HG03575 (cell line): ENCODE results near the gene PHAF1.
"Not testable (repeated sequence)": the region's sequence is repeated elsewhere in the genome, so short reads cannot be mapped to it uniquely, and the experiment has no call there.

Experiments
- ATAC-seq: cut with Tn5 transposase; IDR thresholded peaks from one replicate; pipeline ENCODE4 v1.9.1; 2021; ENCODE audit not compliant: unreplicated experiment, insufficient number of reproducible peaks, low FRiP score; ENCODE audit errors: extremely low read depth

The PHAF1 gene

DNA sequence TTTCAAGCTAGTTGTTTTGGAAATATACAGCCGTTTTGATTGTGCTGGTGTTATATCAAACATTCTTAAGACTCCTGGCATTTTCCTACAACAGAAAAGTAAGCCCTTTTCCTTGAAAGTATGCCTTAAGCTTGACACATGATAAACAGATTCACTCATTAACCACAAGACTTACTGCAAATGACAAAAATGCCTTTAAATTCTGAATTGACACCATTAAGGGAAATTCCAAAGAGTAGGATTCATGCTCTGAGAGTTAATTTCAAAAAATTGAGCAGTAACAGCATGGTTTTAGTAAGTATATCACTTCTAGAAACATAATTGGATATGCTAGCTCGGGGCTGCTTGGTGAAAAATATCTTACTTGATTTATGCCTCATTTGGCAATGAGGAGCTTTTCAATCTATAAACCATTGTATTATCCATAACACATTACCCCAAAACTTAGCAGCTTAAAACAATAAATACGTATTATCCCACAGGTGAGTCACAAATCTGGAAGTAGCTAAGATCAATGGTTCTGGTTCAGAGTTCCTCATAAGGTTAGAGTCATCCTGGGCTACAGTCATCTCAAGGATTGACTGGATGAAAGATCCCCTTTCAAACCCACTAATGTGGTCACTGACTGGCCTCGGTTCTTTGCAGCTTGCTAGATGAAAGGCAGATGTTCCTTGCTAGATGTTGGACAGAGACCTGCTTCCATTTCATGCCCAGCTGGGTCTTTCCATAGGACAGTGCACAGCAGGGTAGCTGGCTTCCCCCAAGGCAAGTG lies 8.2 kb upstream of the PHAF1 start:
- no peak for ATAC-seq

DNA sequence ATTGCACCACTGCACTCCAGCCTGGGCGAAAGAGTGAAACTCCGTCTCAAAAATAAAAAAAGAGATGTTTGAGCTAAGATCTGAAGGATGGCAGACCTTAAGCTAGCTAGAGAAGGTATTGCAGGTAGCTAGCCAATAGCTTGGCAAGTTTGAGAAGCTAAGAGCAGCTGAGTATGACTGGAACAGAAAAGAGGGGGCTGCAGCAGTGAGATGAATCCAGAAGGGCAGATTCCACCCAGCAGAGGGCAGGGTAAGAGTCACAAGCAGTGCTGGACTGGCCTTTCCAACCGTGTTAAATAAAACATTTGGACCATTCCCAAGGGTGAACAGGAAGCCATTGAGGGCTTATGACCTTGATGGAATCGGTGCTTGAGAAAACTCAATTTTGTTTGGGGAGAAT lies 5.7 kb upstream of the PHAF1 start:
- ATAC-seq, result no peak

DNA sequence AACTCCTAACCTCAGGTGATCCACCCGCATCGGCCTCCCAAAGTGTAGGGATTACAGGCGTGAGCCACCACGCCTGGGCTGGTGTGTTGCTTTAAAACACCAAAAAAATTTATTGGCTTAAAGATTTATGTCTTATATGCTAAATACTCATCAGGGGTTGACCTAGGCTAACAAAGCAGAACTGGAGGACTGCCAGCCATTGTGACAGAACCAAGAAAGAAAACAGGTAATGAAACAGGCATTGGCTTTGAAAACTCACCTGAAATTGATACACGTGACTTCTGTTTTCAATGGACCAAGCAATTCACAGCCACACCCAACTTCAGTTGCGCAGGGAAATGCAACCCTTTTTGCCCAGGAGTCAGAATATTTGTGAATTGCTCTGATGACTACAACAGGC lies 4.9 kb upstream of the PHAF1 start:
- ATAC-seq, result no peak

DNA sequence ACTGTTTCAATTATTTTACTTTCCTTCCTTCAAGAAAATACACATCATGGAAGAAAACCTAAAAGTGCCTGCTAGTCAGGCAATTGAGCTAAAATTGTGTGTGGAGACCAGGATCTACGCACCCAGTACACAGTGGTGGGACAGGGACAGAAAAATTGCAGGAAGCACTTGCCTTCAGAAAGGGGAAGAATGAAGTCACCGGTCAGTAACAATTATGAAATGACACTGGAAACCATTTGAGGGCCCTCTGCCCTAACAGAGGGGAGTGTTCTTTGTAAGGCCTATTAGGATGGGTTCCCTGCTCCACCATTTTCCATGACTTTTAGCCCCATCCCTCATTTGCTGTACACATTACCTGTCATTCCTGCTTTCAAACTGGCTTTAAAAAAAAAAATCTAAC lies 4.5 kb upstream of the PHAF1 start:
- ATAC-seq, result no peak

DNA sequence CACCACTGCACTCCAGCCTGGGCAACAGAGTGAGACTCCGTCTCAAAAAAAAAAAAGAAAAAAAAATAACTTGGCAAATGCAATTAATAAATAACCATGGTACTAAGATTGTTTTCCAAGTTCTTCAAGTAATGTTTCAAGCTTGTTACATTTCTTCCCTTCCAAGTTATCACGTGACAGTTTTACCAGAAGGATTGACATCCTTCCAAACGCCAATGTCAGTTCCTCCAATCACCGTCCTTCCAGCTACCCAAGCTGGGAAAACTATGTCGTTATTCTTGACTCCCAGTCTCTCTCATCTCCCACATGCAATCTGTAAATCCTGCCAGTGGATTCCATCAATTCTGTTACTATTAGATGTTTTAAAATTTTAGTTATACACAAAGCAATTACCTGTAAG lies 3.9 kb upstream of the PHAF1 start:
- no peak for ATAC-seq

DNA sequence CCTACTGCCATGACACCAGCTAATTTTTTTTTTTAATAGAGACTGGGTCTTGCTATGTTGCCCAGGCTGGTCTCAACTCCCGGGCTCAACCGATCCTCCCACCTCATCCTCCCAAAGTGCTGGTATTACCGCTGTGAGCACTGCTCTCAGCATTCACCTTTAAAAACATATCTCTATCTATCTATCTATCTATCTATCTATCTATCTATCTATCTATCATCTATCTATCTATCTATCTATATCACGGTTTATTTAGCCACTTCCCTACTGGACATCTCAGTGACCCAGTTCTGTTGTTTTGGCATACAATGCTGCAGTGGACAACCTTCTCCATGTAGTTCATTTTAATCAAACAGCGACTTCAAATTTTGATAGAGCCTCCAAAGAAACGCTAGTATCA lies 1.3 kb upstream of the PHAF1 start:
- ATAC-seq, result no peak

DNA sequence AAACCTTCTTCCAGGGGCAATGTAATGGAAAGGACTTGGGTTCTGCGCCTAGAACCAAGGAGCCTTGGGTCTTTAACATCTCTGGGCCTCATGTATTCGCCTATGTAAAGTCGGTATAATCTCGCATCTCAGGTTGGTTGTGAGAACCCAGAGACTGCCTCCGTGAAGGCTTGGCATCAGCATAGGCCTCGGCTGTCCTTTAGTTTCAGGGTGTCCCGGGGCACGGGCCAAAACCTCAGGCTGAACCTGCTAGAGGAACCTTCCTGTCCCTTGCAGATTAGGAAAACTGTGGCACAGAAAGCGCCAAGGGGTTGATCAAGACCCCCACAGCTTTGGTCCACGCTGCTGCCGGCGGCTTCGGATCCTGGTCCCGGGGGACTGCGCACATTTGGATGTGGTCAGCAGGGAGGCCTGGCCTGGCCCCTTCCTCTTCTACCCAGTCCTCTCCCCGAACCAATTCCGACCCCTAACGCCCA lies 772 bp upstream of the PHAF1 start:
- ATAC-seq, result no peak

DNA sequence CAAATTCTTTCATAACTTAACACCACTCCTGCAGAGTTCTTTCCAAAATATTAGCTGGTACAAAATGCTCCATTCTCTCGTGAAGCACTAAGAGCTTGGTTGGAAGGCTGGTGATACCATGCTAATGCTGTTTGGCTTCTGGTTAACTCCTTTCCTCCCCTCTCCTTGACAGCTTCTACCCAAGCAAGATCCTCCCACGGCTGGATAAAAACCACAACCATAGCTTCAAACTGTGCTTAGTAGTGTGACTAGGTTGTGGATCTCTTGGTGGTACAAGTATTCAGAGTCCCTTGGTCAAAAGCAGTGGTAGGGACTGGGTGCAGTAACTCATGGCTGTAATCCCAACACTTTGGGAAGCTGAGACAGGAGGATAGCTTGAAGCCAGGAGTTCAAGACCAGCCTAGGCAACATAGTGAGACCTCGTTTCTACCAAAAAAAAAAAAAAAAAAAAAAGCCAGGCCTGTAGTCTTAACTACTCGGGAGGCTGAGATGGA lies 2.3 kb downstream of the PHAF1 start:
- ATAC-seq, result no peak

DNA sequence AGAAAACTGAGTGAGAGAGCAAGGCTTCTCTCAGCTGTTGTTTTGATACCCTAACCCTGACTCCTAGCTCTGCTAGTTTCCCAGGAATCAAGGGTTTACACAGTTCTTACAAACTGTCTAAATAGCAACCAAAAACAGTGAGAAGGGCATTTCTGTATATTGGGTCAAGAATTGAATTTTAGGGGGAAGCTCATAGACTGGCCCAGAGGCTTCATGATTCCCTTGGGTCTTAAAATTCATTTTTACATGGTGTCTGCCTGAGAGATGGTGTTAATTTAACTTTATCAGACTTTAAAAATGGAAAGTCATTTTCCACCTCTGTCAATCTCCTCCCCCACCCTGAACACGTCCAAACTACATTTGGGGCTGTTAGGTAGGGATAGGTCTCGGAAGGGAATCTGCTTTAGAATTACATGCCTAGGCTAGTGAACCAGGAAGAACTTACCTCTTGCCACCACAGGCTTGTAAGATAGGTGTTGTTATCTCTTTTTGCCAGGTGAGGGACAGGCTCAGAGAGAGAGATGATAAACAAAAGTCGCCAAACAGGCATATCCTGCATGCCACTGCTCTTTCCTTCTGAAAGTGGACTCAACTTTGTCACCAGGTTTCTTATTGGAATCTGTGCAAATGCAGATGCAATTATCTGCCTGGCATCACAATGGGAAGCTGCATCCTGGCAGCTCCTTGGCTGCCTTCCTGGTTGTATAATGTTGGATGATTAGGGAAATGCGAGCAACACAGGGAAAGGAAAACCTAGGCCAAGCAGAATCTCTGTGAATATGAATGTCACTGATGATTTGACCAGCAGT lies 3.1 kb downstream of the PHAF1 start:
- ATAC-seq, result no peak

DNA sequence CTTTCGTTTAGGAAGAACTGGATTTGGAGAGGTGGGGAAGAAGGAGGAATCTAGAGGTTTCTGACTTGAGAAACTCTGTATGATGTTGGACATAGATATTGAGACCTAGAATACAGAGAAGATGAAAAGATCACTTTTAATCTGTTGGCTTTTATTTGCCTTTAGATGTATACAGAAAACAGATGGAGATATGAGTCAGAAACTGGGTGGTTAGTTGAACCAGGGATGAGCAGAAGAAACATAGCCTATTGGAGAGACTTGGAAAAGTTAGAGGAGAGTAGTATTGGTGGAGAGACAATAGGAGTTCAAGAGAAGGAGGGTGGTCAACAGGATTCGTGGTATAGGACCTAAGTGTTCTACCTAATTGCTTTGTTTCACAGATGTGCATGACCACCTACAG lies 5.1 kb downstream of the PHAF1 start:
- no peak for ATAC-seq

DNA sequence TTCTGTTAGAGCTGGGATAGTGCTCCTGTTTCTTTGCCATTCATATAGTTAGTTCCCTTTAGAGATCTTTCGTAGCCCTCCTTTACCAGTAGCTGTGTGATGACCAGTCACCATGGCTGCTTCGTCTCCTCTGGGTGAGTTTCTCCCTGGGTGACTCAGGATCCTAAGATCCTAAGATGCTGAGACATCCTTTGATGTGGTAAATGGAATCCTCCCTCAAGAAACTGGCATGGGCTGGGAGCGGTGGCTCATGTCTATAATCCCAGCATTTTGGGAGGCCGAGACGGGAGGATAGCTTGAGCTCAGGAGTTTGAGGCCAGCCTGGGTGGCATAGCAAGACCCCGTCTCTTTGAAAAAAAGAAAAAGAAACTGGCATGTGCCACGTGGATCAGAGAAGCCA lies 5.9 kb downstream of the PHAF1 start:
- no peak for ATAC-seq

DNA sequence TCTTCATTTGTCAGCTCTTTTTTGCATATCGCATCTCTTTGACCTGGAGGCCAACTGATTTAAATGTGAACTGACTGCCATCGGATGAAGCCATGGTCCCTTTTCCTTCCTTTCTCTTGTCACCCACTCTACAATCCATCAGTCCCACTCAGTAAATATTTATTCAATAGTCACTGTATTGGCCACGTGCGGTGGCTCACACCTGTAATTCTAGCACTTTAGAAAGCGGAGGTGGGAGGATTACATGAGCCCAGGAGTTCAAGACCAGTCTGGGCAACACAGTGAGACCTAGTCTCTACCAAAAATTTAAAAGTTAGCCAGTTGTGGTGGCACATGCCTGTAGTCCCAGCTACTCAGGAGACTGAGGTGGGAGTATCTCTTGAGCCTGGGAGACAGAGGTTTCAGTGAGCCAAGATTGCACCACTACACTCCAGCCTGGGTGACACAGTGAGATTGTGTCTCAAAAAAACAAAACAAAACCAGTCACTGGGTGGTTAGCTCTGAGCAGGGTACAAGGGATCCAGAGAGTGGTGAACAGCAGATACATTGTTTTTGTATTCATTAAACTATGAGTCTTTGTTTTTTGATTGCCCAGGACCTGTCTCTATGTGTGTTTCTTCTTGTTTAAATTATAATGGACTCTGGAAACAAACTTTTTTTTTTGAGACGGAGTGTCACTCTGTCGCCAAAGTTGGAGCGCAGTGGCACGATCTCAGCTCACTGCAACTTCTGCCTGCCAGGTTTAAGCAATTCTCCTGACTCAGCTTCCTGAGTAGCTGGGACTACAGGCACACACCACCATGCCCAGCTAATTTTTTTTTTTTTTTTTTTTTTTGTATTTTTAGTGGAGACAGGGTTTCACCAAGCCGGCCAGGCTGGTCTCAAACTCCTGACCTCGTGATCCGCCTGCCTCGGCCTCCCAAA lies 6.9 kb downstream of the PHAF1 start:
- no peak for ATAC-seq

DNA sequence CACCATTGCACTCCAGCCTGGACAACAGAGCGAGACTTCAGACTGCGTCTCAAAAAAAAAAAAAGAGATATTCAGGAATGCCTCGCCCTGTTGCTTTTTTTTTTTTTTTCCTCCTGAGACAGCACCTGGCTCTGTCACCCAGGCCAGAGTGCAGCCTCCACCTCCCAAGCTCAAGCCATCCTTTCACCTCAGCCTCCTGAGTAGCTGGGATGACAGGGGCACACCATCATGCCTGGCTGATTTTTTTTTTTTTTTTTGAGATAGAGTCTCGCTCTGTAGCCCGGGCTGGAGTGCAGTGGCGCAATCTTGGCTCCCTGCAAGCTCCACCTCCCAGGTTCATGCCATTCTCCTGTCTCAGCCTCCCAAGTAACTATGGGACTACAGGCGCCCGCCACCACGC lies 8.0 kb downstream of the PHAF1 start:
- ATAC-seq, result no peak

DNA sequence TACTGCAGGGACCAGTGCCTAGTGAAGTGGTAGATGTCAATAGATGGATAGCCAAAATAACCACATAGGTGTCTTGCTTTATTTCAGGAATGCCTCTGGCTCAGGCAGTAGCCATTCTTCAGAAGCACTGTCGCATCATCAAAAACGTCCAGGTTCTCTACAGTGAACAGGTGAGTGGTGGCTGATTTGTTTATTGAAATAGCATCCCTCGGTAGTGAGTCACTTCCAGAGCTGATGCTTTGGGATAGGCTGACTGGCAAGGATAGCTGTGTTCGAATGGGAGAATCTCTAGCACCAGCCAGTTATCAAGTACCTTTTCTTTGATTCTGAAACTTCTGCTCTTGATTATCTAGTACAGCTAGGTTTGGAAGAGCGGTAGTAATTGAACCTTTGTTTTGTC lies 10.3 kb downstream of the PHAF1 start:
- ATAC-seq, result no peak

DNA sequence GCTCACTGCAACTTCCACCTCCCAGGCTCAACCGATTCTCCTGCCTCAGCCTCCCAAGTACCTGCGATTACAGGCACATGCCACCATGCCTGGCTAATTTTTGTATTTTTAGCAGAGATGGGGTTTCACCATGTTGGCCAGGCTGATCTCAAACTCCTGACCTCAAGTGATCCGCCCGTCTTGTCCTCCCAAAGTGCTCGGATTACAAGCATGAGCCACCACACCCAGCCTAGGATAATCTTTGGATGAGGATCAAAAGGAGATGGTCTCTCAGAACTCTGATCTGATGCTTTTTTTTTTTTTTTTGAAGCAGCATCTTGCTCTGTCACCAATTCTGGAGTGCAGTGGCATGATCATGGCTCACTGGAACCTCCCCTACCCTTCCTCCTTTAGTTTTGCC lies 13.1 kb downstream of the PHAF1 start:
- ATAC-seq, result not testable (repeated sequence)

DNA sequence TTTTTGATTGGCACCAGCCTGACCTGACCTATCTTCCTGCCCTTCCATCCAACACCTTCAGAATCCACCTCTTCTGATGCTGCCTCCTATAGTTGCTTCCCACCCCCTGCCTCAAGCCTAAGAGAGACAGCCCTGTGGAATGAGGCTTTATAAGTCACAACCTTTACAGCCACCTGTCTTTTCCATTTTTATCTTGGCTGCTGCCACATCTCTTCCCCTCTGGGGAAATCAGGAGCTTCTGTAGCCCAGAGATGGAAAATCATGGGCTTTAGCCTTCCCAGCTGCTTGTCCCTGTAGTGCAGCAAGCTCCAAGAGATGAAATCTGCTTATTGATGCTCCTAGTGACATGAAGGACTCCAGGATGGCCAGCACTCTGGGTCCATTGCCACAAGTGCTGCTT lies 18.7 kb downstream of the PHAF1 start:
- no peak for ATAC-seq

DNA sequence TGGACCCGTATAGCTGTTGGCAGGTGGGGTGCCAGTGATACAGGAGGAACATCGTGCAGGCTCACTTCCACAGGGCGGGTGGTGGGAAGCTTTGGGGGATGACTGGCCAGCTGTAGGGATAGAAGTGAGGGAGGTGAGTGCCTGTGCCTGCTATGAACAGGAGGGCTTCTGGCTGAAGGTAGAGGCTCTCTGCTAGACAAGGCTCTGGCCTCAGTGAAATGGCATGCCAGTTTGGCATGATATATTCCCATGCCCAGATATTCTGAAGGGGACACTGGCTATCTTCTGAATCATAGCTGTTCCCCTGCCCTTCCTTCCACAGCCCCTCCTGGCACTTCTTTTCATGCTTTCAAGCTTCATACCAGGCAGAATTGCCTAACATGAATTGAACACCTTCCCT lies 19.1 kb downstream of the PHAF1 start:
- ATAC-seq, result no peak

DNA sequence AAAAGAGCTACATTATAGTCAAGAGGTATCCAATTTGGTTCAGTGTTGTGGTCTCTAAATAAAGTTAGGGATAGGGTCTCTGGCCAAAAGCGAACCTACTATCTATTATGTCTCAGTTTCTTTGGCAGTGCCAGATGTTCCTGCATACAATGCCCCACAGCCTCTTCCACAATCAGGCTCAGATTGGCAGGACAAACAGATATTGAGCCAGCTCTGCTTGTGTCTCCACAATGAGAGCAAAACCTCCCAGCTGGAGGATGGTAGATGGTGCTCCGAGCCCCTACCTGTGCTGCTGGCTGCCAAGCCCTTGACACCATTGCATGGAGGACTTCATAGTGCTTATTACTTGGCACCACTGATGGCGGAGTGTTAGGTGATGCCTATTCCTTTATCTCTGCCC lies 19.7 kb downstream of the PHAF1 start:
- no peak for ATAC-seq

DNA sequence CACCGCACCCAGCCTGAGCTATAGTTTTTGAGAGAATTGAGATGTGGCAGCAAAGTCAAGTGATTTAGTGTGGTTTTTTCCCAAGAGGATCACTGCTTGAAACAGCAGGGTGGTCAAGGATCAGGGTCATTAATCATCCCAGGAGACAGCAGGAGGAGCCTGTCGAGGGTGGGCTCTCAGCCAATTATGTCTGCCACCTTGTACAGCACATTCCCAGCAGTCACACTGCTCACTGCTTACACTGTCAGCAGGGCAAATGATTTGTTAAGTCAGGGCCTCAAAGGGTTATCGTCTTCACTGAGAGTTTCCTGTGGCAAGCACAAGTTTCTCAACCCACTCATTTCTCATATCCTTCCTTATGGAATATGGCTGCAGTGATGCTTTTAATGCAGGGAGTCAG lies 27.9 kb downstream of the PHAF1 start:
- ATAC-seq, result no peak
